GM19452 (cell line): ENCODE results near the gene TAPT1.

Experiments
- ATAC-seq: cut with Tn5 transposase; IDR thresholded peaks from one replicate; pipeline ENCODE4 v1.9.1; 2021; ENCODE audit not compliant: unreplicated experiment

Gene TAPT1

DNA sequence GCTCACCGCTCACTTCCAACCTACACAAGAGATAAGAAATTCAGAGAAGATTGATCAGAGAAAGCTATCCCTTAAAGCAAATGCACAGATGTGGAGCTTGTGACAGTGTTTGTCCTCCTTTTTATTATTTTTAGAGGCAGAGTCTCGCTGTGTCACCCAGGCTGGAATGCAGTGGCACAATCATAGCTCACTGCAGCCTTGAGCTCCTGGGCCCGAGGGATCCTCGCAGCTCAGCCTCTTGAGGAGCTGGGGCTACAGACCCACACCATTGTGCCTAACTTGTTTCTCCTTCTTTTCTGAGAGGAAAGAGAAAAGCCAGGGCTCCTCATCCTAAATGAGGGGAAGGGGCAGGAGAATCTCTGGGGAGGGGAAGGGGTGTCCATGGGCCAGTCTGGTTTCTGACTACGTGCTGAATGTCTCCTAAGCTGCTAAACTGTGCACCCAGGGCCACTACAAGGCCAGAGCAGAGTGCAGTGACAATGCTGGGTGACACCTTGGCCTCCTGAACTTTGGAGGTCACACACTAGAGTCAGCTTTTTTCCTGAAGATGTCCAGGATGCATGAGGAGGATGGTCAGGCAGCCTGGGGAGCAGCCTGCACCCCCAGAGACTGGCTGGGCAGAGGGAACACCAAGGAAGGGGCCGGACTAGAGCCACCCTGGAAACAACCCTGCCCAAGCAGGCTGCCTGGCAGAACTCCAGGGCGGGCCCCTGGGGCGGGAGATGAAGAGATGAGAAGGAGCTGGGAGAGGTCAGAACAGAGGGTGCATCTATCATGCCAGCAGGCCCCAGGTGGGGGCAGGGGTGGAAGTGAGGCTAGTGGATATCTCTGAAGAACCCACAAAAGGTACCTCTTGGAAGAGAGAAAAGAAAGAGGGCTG lies 87.0 kb downstream of the TAPT1 start:
- no peak for ATAC-seq

DNA sequence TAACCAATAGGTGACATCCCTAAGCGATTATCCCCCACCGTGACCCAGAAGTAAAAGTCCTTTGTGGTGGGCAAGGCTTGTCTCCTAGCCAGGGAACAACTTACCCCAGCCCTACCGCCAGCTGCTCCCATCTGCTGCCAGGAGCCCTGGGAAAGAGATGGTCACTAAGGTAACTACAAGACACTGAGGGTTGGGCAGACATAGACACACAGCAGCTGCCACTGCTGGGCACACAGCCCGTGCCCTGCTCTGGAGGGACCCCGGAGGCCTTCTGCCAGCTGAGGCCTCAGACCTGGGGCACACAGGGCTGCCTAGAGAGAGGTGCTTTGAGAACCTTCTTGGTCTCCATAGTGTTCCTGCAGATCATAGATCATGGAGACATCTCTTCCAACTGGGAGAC lies 89.4 kb downstream of the TAPT1 start:
- ATAC-seq, result no peak

- ATAC-seq, result no peak
Measured at GRCh38 chr4:16136311-16136710, 90.0 kb downstream of the TAPT1 start.

- no peak for ATAC-seq
Measured at GRCh38 chr4:16133406-16133805, 92.9 kb downstream of the TAPT1 start.

- no peak for ATAC-seq
Measured at GRCh38 chr4:16131293-16131692, 95.0 kb downstream of the TAPT1 start.

DNA sequence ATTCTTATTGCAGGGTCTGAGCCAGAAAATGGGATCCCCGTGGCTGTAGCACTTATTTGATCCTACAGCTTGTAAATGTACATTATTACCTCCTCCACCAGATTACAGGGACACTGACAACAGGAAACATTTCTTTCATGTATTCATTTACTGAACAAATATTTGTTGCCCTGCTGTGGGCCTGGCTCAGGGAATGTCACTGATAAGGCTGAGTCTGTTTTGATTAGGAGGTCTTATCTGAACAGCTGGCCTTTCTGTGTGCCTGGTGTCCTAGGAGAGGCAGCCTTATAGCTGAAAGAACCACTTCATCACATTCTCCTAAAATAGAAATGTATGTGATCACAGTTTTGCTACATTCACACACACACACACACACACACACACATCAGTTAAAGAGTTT lies 96.9 kb downstream of the TAPT1 start:
- ATAC-seq, result no peak

DNA sequence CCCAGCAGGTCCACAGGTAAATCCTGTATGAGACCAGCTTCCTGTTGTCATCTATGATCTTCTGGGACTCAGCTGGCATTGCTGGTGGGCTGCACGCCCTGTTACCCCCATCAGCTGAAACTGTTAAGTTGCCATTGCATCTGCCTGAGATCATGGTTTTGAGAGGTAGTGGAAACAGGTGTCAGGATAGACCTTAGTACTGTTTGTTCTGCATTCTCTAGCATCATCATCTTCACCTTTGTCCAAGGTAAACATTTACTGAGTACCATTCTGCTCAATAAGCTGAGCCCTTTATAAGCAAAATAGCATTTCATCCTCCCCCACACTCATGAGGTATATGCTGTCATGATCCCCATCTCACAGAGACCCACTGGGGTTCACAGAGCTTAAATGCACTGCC lies 99.6 kb downstream of the TAPT1 start:
- no peak for ATAC-seq

GRCh38 chr4:16125571-16126445 lies 100.5 kb downstream of the TAPT1 start:
- no peak for ATAC-seq

GRCh38 chr4:16124232-16124631 lies 102.0 kb downstream of the TAPT1 start:
- no peak for ATAC-seq

- ATAC-seq, result no peak
Measured at GRCh38 chr4:16123356-16124084, 102.8 kb downstream of the TAPT1 start.

GRCh38 chr4:16122784-16123183 lies 103.5 kb downstream of the TAPT1 start:
- no peak for ATAC-seq

- ATAC-seq, result no peak
Measured at GRCh38 chr4:16122308-16122711, 104.0 kb downstream of the TAPT1 start.

- no peak for ATAC-seq
Measured at GRCh38 chr4:16120720-16121119, 105.6 kb downstream of the TAPT1 start.

DNA sequence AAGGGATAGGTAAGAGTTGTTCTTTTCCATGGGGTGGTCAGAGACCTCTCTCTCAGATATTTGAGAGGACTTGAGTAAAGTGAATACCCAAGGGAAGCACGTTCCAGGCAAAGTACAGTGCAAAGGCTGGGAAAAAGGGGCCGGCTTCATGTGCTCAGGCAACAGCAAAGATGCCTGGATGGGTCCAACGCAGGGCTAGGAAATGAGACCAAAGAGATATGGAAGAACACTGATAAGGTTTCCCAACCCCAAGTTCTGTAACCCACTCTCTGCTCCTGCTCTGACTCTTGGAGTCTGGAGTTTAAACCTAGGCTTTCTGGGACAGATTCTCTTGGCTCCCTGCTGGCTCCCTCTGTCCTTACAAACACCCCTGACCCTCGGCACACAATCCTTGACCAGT lies 106.3 kb downstream of the TAPT1 start:
- no peak for ATAC-seq

DNA sequence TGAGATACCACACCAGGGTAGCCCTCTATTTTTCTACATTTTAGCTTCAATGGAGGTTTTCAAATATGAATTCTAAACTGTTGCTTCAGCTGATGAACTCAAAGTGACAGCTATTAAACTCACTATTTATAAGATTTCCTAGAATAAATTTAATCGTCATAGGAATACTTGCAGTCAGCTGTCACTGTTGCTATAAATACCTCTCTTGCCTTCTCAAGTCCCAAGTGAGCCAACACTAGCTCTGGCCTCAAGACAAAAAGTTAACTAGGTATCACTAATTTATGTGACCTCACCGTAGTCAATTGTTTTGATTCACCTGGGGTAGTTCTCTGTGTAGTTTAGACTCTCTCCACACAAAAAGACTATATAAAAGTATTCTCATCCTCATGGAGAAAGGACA lies 108.2 kb downstream of the TAPT1 start:
- no peak for ATAC-seq

- no peak for ATAC-seq
Measured at GRCh38 chr4:16117164-16117563, 109.1 kb downstream of the TAPT1 start.

DNA sequence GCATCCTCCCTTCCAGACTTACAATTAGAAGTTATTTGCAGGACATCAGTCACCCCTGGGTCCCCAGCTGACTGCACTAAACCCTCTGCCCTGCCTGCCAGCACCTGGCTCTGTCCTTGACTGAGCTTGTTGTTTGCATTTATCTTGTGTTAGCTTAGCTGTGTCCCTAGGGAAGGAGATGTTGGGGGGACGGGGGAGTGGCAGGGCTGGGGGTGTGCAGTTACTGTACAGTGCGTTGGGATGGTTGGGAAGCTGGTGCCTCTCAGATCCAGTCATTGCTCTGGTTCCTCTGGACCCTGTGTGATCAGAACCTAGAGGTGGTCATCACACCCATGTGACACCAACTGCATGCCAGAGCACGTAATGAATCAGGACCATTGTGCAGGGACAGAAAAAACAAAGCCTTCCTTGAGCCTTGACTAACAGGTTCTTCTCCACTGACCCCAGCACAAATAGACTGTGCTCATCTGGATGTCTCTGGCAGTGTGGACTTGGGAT lies 109.7 kb downstream of the TAPT1 start:
- no peak for ATAC-seq

DNA sequence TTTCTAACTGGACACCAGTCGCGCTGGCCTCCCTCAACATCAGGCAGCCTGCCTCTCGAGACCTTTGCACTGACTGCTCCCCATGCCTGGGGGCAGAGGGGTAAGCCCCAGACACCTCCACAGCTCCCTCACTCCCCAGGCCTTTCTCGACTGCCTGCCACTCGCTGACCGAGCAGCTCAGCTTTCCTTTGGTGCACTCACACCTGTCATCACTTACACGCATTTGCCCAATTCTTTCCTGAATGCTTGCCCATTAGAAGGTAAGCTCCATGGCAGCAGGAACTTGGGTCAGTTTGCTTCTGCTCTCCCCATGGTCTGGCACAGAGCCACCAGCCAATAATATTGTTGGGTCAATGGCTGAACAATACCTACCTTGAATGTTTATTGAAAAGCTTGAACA lies 110.3 kb downstream of the TAPT1 start:
- ATAC-seq, result no peak

DNA sequence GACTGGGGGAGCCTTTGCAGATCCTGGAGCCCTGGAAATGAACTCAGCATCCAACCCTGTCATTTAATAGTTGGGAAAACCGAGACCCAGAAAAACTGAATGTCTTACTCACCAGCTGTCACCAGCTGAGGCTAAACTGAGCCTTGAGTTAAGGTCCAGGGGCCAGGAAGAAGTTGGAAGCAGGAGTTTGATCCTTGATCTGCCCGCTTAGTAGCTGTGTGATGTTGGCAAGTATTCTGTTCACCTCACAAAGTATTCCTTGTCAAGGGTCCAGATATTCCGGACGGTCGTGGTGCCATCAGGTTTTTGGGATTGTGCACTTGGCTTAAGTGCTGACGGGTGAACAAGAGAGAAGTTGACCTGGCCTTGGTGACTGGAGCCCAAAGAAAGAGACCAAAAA lies 111.7 kb downstream of the TAPT1 start:
- ATAC-seq, result no peak

DNA sequence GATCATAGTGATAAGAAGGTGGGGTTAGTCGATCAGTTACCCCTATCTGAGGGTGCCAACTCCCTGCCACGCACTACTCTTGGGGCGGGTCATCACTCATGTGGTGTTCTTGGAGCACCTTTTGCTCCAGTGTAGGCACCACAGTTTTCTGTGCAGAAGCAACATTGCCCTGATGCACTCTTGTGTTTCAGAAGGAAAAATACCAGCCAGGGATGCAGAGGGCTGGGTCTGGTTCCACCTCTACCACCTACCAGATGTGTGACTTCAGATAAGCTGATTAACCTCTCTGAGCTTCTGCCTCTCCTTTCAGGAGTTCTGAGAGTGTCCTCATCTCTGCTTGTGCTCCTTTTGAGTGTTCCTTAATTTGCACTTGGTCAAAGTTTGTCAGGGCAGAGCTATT lies 112.5 kb downstream of the TAPT1 start:
- no peak for ATAC-seq

GRCh38 chr4:16111533-16111932 lies 114.7 kb downstream of the TAPT1 start:
- ATAC-seq, result no peak
